Panc1 (cell line): ENCODE results near the gene C1QTNF9B.

Experiments
- TCF7L2 ChIP-seq: IDR thresholded peaks from 2 replicates; pipeline ENCODE4 v1.6.1; 2011; ENCODE audit warnings: mild to moderate bottlenecking, low read depth, low read length, inconsistent platforms
- TF ChIP-seq, protein P1 (sequence below): fragments of 450-650 bp; IDR thresholded peaks from 2 replicates; pipeline ENCODE4 v1.5.1; 2017; ENCODE audit warnings: mild to moderate bottlenecking

DNA sequence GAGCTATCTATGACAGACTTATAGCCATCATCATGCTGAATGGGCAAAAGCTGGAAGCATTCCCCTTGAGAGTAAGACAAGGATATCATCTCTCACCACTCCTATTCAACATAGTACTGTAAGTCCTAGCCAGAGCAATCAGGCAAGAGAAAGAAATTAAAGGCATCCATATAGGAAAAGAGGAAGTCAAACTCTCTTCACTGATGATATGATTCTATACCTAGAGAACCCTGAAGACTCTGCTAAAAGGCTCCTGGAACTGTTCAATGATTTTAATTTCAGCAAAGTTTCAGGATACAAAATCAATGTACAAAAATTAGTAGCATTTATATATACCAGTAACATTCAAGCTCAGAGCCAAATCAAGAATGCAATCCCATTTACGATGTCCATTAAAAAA is 21.7 kb upstream of the C1QTNF9B start:
- TF ChIP-seq, protein P1, sequence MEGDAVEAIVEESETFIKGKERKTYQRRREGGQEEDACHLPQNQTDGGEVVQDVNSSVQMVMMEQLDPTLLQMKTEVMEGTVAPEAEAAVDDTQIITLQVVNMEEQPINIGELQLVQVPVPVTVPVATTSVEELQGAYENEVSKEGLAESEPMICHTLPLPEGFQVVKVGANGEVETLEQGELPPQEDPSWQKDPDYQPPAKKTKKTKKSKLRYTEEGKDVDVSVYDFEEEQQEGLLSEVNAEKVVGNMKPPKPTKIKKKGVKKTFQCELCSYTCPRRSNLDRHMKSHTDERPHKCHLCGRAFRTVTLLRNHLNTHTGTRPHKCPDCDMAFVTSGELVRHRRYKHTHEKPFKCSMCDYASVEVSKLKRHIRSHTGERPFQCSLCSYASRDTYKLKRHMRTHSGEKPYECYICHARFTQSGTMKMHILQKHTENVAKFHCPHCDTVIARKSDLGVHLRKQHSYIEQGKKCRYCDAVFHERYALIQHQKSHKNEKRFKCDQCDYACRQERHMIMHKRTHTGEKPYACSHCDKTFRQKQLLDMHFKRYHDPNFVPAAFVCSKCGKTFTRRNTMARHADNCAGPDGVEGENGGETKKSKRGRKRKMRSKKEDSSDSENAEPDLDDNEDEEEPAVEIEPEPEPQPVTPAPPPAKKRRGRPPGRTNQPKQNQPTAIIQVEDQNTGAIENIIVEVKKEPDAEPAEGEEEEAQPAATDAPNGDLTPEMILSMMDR, result no peak
- TF ChIP-seq TCF7L2, result no peak
